Type B pancreatic cell (in vitro differentiated cells): ENCODE data around the gene ZNF423. TPM values are rescaled to one million over a fixed set of nuclear protein-coding genes. Genes with fewer than 3 reads are reported as not detected.

Source experiments
- DNase-seq: peaks from one replicate; pipeline ENCODE4 v3.0.0; 2021; ENCODE audit warnings: mixed read lengths; ENCODE audit not compliant: unreplicated experiment; ENCODE audit errors: extremely low spot score
- H3K27ac Mint-ChIP-seq: 2 replicates; pipeline ENCODE4 v1.8.0; 2021; ENCODE audit warnings: mild to moderate bottlenecking, mixed read lengths
- H3K27me3 Mint-ChIP-seq: 2 replicates; pipeline ENCODE4 v1.8.0; 2021; ENCODE audit warnings: mixed read lengths
- H3K36me3 Mint-ChIP-seq: 2 replicates; pipeline ENCODE4 v1.8.0; 2021; ENCODE audit warnings: mixed read lengths
- H3K4me1 Mint-ChIP-seq: one replicate; pipeline ENCODE4 v1.8.0; 2021; ENCODE audit warnings: mixed read lengths; ENCODE audit not compliant: unreplicated experiment
- H3K4me3 Mint-ChIP-seq: 2 replicates; pipeline ENCODE4 v1.8.0; 2021; ENCODE audit warnings: mild to moderate bottlenecking, mixed read lengths
- H3K9me3 Mint-ChIP-seq: 2 replicates; pipeline ENCODE4 v1.8.0; 2021; ENCODE audit warnings: mixed read lengths
- CTCF ChIP-seq: fragments of 200-600 bp; sonication (generic); conservative IDR thresholded peaks from 2 replicates; pipeline ENCODE4 v1.5.0; 2021; ENCODE audit warnings: antibody characterized with exemption, mild to moderate bottlenecking
- total RNA-seq: library from RNA; stranded (reverse); gene quantifications from 2 replicates; pipeline ENCODE4 v1.2.1, GENCODE V29; 2021; ENCODE audit warnings: low replicate concordance

Gene ZNF423
- total RNA-seq, 1 donor from 2014 or later: 72.6 TPM

- H3K27ac Mint-ChIP-seq: no peak overlapping the region
- H3K9me3 Mint-ChIP-seq: no peaks in the 10 kb centered on the region
- H3K36me3 Mint-ChIP-seq: peaks cover 3% of the 10 kb centered on the region
Measured at GRCh38 chr16:49619811-49620157, 236.1 kb downstream of the ZNF423 start.

DNA sequence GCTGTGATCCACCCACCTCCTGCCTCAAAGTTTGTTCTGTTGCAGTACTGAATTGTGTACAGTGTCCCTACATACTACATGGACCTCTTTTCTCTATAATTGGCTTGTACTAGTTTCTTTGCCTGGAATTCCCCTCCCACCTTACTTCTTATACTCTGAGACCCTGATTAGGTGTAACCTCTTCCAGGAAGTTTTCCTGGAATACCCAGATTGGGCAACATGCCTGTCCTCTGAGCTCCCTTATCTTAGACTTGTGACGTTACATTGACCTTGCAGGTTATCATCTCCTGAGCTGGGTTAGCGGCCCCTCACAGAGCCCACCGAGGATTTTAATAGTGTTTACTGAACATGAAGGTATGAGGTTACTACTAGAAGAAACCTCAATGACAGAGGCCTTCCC, 237.0 kb downstream of the ZNF423 start:
- TF ChIP-seq CTCF: no peak
- H3K4me3 Mint-ChIP-seq: no peak overlapping the region
- H3K36me3 Mint-ChIP-seq: peaks cover 7% of the 10 kb centered on the region
- no peak overlapping the region for H3K27ac Mint-ChIP-seq
- peaks cover 7% of the 10 kb centered on the region for H3K9me3 Mint-ChIP-seq
- DNase-seq: peak; percentile 3
- H3K27me3 Mint-ChIP-seq: no peaks in the 10 kb centered on the region
- peaks cover 8% of the 10 kb centered on the region for H3K4me1 Mint-ChIP-seq

More at GRCh38 chr16:49619811-49620157, 236.1 kb downstream of the ZNF423 start:
- peak; percentile 37 for DNase-seq
- Mint-ChIP-seq H3K4me3 (no peak overlapping the region), H3K4me1 (peaks cover 10% of the 10 kb centered on the region), H3K27me3 (no peaks in the 10 kb centered on the region)
- TF ChIP-seq CTCF: no peak

DNA sequence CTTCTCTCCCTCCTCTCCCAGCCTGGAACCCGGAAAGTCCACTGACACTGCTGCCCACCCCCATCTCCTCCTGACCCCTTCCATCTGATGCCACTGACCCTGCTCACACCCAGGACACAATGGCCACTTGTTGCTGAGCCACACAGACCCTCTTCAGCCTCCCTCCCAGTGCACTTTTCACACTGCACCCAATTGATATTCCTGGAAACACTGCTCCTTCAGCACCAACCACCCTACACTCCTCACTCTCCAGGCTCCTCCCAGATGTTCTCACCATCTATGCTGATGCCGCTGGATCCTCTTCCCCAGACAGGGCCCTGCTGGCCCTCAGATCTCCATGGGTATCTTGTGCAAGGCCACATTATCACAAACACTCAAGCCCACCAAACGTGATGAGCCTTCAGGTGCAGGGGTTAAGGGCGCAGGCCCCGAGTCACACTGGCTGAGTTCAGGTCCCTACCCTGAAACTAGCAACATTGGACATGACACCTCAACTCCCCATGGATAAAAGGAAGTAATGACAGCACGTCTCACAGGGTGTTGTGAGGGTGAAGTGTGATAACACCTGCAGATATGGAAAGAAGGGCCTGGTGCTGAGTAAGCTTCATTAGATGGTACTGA, 238.1 kb downstream of the ZNF423 start:
- H3K9me3 Mint-ChIP-seq: peaks cover 12% of the 10 kb centered on the region
- H3K36me3 Mint-ChIP-seq: peaks cover 12% of the 10 kb centered on the region
- H3K27me3 Mint-ChIP-seq: no peaks in the 10 kb centered on the region
- no peak overlapping the region for H3K27ac Mint-ChIP-seq
- TF ChIP-seq CTCF: no peak
- peak; percentile 49 for DNase-seq
- no peak overlapping the region for H3K4me3 Mint-ChIP-seq
- peaks cover 8% of the 10 kb centered on the region for H3K4me1 Mint-ChIP-seq

DNA sequence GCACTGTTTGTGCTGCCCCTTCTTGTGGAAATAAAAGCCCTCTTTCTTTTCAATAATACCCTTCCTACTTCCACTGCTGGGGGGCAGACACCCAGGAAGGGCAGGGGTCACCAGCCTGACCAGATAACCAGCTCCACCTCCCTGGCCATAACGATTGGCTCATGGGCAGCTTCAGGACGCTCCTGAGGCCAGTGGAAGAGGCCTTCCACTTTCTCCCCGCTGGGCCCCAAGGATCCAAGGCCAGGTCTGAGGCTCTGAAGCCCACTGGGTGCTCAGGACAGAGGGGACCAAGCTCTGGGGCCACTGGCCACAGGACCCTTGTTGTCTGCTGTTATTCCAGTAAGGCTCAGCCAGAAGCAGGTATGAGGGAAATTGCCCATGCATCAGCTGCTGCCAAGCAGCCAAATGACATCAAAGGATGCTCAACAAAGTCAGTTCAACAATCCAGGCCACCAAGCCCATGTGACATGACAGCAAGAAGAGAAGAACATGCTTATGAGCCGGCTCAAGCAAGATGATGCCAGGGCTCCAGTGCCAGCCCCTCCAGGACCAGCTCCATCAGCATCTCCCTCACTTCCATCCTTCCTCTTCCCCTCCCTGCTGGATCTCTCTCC, 238.8 kb downstream of the ZNF423 start:
- DNase-seq: peak; percentile 51
- no peak for TF ChIP-seq CTCF
- H3K27me3 Mint-ChIP-seq: no peaks in the 10 kb centered on the region
- peaks cover 19% of the 10 kb centered on the region for H3K9me3 Mint-ChIP-seq
- H3K4me1 Mint-ChIP-seq: peaks cover 8% of the 10 kb centered on the region
- peaks cover 12% of the 10 kb centered on the region for H3K36me3 Mint-ChIP-seq
- H3K4me3 Mint-ChIP-seq: no peak overlapping the region
- no peak overlapping the region for H3K27ac Mint-ChIP-seq

DNA sequence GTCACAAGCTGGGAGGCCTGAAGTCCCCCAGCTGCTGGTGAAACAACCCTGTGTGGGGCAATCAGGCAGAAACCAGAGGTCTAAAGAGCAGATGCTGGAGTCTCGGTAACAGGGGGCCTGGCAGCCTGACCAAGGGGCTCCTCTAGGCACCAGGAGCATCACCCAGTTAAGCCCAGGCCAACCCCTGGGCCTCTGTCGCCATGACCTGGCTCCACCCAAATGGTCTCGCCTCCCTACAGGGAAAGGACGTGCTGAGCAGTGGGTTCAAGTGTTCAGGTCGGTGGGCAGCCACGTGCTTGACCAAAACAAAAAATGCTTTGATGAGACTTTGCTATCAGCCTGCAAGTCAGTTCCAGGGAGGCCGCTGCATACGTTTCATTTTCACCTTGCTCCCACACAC, 240.3 kb downstream of the ZNF423 start:
- H3K4me3 Mint-ChIP-seq: no peak overlapping the region
- peaks cover 20% of the 10 kb centered on the region for H3K9me3 Mint-ChIP-seq
- H3K27ac Mint-ChIP-seq: no peak overlapping the region
- H3K4me1 Mint-ChIP-seq: peaks cover 3% of the 10 kb centered on the region
- TF ChIP-seq CTCF: no peak
- peaks cover 12% of the 10 kb centered on the region for H3K36me3 Mint-ChIP-seq
- no peaks in the 10 kb centered on the region for H3K27me3 Mint-ChIP-seq
- DNase-seq: no peak
